Naive B cell (primary cell): Measurements from ENCODE around the gene PKM. TPM values are rescaled to one million over a fixed set of nuclear protein-coding genes. Genes with fewer than 3 reads are reported as not detected.

ENCODE experiments used
- ATAC-seq, 2 donors: fragments of 150-1000 bp; cut with Tn5 transposase; 2 replicates each; pipeline ENCODE4 v1.10.0; 2021; ENCODE audit warnings: low read depth in 2 of 2, mild to moderate bottlenecking in 2 of 2, moderate library complexity in 2 of 2
- DNase-seq: peaks from one replicate; pipeline ENCODE4 v3.0.0; 2022
- H3K27ac Mint-ChIP-seq, 6 donors: one replicate each; pipeline ENCODE4 v1.8.0; 2020 to 2022; ENCODE audit warnings: mild to moderate bottlenecking in 6 of 6, mixed read lengths in 6 of 6, moderate library complexity in 5 of 6, inconsistent platforms in 2 of 6
- H3K27me3 Mint-ChIP-seq, 3 donors: one replicate each; pipeline ENCODE4 v1.8.0; 2021 to 2022; ENCODE audit warnings: mixed read lengths in 3 of 3, mild to moderate bottlenecking in 1 of 3
- H3K36me3 Mint-ChIP-seq, 2 donors: one replicate each; pipeline ENCODE4 v1.8.0; 2020 to 2022; ENCODE audit warnings: mixed read lengths in 2 of 2, inconsistent platforms in 1 of 2, mild to moderate bottlenecking in 1 of 2
- H3K4me1 Mint-ChIP-seq, 3 donors: one replicate each; pipeline ENCODE4 v1.8.0; 2020 to 2022; ENCODE audit warnings: mixed read lengths in 3 of 3, inconsistent platforms in 1 of 3, mild to moderate bottlenecking in 1 of 3, moderate library complexity in 1 of 3
- H3K4me3 Mint-ChIP-seq, 8 donors: one replicate each; pipeline ENCODE4 v1.8.0; 2020 to 2022; ENCODE audit warnings: mild to moderate bottlenecking in 8 of 8, mixed read lengths in 8 of 8, moderate library complexity in 8 of 8, inconsistent platforms in 2 of 8
- H3K9me3 Mint-ChIP-seq, 7 donors: one replicate each; pipeline ENCODE4 v1.8.0; 2020 to 2022; ENCODE audit warnings: mixed read lengths in 7 of 7, mild to moderate bottlenecking in 5 of 7, inconsistent platforms in 2 of 7, moderate library complexity in 1 of 7
- polyA plus RNA-seq, 6 donors: library from polyadenylated mRNA; unstranded; fragments of 300-500 nt; fragmentation: Illumina TruSeq; gene quantifications; one replicate each; pipeline ENCODE4 v1.2.3, GENCODE V29; 2021; ENCODE audit warnings: low read depth in 6 of 6

The PKM gene
- polyA plus RNA-seq, 6 donors from 2014 or later, result 175 to 319 (median 227) TPM

- no peaks in the 10 kb centered on the region for H3K27me3 Mint-ChIP-seq
- no peak for ATAC-seq
- no peak for DNase-seq
- peak overlapping the region in 2 of 6 donors; percentile 3 to 30 for H3K27ac Mint-ChIP-seq
- H3K9me3 Mint-ChIP-seq, result no peaks in the 10 kb centered on the region
- H3K4me1 Mint-ChIP-seq, result peaks cover 1 to 18% (median 5%) of the 10 kb centered on the region in 3 donors
- peak overlapping the region in 1 of 8 donors; percentile 2 for H3K4me3 Mint-ChIP-seq
- H3K36me3 Mint-ChIP-seq, result peaks cover 28 to 56% of the 10 kb centered on the region in 2 donors
These were observed 18.3 kb upstream of the PKM start for GRCh38 chr15:72249142-72249810.

- DNase-seq (no peak), ATAC-seq (no peak)
- Mint-ChIP-seq H3K36me3 (peaks cover 23 to 54% of the 10 kb centered on the region in 2 donors), H3K27ac (peak overlapping the region in 2 of 6 donors; percentile 16 to 44), H3K27me3 (no peaks in the 10 kb centered on the region), H3K4me3 (no peak overlapping the region), H3K9me3 (no peaks in the 10 kb centered on the region), H3K4me1 (peaks cover 0 to 25% (median 5%) of the 10 kb centered on the region in 3 donors)
These were observed 17.5 kb upstream of the PKM start for GRCh38 chr15:72248514-72248913.

GRCh38 chr15:72242775-72243370 lies 11.9 kb upstream of the PKM start:
- DNase-seq, result no peak
- peaks cover 0 to 12% (median 5%) of the 10 kb centered on the region in 3 donors for H3K4me1 Mint-ChIP-seq
- no peak for ATAC-seq
- H3K27me3 Mint-ChIP-seq, result no peaks in the 10 kb centered on the region
- peaks cover 9 to 35% of the 10 kb centered on the region in 2 donors for H3K36me3 Mint-ChIP-seq
- H3K4me3 Mint-ChIP-seq, result no peak overlapping the region
- H3K27ac Mint-ChIP-seq, result peak overlapping the region in 2 of 6 donors; percentile 39 to 52
- H3K9me3 Mint-ChIP-seq, result no peaks in the 10 kb centered on the region

GRCh38 chr15:72239652-72240051 lies 8.7 kb upstream of the PKM start:
- H3K4me3 Mint-ChIP-seq, result no peak overlapping the region
- H3K27ac Mint-ChIP-seq, result peak overlapping the region in 1 of 6 donors; percentile 80
- no peaks in the 10 kb centered on the region for H3K27me3 Mint-ChIP-seq
- peaks cover 0 to 11% (median 0%) of the 10 kb centered on the region in 3 donors for H3K4me1 Mint-ChIP-seq
- DNase-seq (no peak), ATAC-seq (no peak)
- H3K9me3 Mint-ChIP-seq, result no peaks in the 10 kb centered on the region
- peaks cover 3 to 24% of the 10 kb centered on the region in 2 donors for H3K36me3 Mint-ChIP-seq

- peaks cover 3 to 16% of the 10 kb centered on the region in 2 donors for H3K36me3 Mint-ChIP-seq
- no peak for ATAC-seq
- no peak for DNase-seq
These were observed 7.6 kb upstream of the PKM start for GRCh38 chr15:72238586-72238985.

GRCh38 chr15:72237853-72238224 lies 6.8 kb upstream of the PKM start:
- Mint-ChIP-seq H3K27ac (peak overlapping the region in 1 of 6 donors; percentile 30), H3K4me3 (no peak overlapping the region)
- no peak for ATAC-seq

More at GRCh38 chr15:72238586-72238985, 7.6 kb upstream of the PKM start:
- no peak overlapping the region for H3K4me3 Mint-ChIP-seq
- peaks cover 0 to under 1% (median 0%) of the 10 kb centered on the region in 3 donors for H3K4me1 Mint-ChIP-seq
- H3K27ac Mint-ChIP-seq, result no peak overlapping the region
- H3K27me3 Mint-ChIP-seq, result no peaks in the 10 kb centered on the region
- no peaks in the 10 kb centered on the region for H3K9me3 Mint-ChIP-seq

GRCh38 chr15:72237029-72237852 lies 6.3 kb upstream of the PKM start:
- H3K4me1 Mint-ChIP-seq, result peaks cover under 1 to 4% (median 2%) of the 10 kb centered on the region in 3 donors
- no peaks in the 10 kb centered on the region for H3K9me3 Mint-ChIP-seq
- H3K4me3 Mint-ChIP-seq, result no peak overlapping the region
- ATAC-seq (no peak), DNase-seq (no peak)
- H3K36me3 Mint-ChIP-seq, result peaks cover 0 to 12% of the 10 kb centered on the region in 2 donors
- H3K27me3 Mint-ChIP-seq, result no peaks in the 10 kb centered on the region
- peak overlapping the region in 1 of 6 donors; percentile 30 for H3K27ac Mint-ChIP-seq

More at GRCh38 chr15:72237853-72238224, 6.8 kb upstream of the PKM start:
- Mint-ChIP-seq H3K36me3 (peaks cover 3 to 16% of the 10 kb centered on the region in 2 donors), H3K4me1 (peaks cover 0 to under 1% (median 0%) of the 10 kb centered on the region in 3 donors), H3K9me3 (no peaks in the 10 kb centered on the region), H3K27me3 (no peaks in the 10 kb centered on the region)
- DNase-seq, result no peak

- Mint-ChIP-seq H3K27me3 (no peaks in the 10 kb centered on the region), H3K27ac (no peak overlapping the region), H3K4me3 (no peak overlapping the region), H3K36me3 (peaks cover 0 to 4% of the 10 kb centered on the region in 2 donors), H3K4me1 (peaks cover 8 to 12% (median 10%) of the 10 kb centered on the region in 3 donors), H3K9me3 (no peaks in the 10 kb centered on the region)
- ATAC-seq, result no peak
- no peak for DNase-seq
These were observed 5.5 kb upstream of the PKM start for GRCh38 chr15:72236381-72237003.

GRCh38 chr15:72235298-72235697 lies 4.3 kb upstream of the PKM start:
- Mint-ChIP-seq H3K9me3 (no peaks in the 10 kb centered on the region), H3K36me3 (peaks cover 0 to 6% of the 10 kb centered on the region in 2 donors), H3K27ac (no peak overlapping the region), H3K4me3 (peak overlapping the region in 1 of 8 donors; percentile 50), H3K4me1 (peaks cover 14 to 18% (median 17%) of the 10 kb centered on the region in 3 donors), H3K27me3 (no peaks in the 10 kb centered on the region)
- no peak for DNase-seq
- ATAC-seq, result no peak

- DNase-seq (no peak), ATAC-seq (no peak)
- no peaks in the 10 kb centered on the region for H3K27me3 Mint-ChIP-seq
- peak overlapping the region in 1 of 8 donors; percentile 50 for H3K4me3 Mint-ChIP-seq
- H3K9me3 Mint-ChIP-seq, result no peaks in the 10 kb centered on the region
- H3K27ac Mint-ChIP-seq, result peak overlapping the region in 2 of 6 donors; percentile 7 to 81
- peaks cover 23 to 29% (median 27%) of the 10 kb centered on the region in 3 donors for H3K4me1 Mint-ChIP-seq
- H3K36me3 Mint-ChIP-seq, result peaks cover 0 to 8% of the 10 kb centered on the region in 2 donors
These were observed 2.8 kb upstream of the PKM start for GRCh38 chr15:72233769-72234168.

GRCh38 chr15:72231833-72232478 lies 966 bp upstream of the PKM start:
- Mint-ChIP-seq H3K4me3 (peak overlapping the region; percentile 93 to 99 (median 99)), H3K27ac (peak overlapping the region; percentile 69 to 98 (median 96)), H3K36me3 (peaks cover 0 to 8% of the 10 kb centered on the region in 2 donors), H3K27me3 (no peaks in the 10 kb centered on the region), H3K9me3 (no peaks in the 10 kb centered on the region), H3K4me1 (peaks cover 36 to 43% (median 43%) of the 10 kb centered on the region in 3 donors)
- ATAC-seq, result no peak
- peak; percentile 14 for DNase-seq

GRCh38 chr15:72230197-72231065 lies 559 bp downstream of the PKM start:
- Mint-ChIP-seq H3K4me1 (peaks cover 48 to 57% (median 56%) of the 10 kb centered on the region in 3 donors), H3K4me3 (peak overlapping the region; percentile 93 to 99 (median 99)), H3K9me3 (no peaks in the 10 kb centered on the region), H3K27ac (peak overlapping the region; percentile 95 to 99 (median 97)), H3K27me3 (no peaks in the 10 kb centered on the region), H3K36me3 (peaks cover 0 to 8% of the 10 kb centered on the region in 2 donors)
- ATAC-seq, result peak in 1 of 2 donors; percentile 3
- peak; percentile 58 for DNase-seq
